ENCODE measurements around the gene RNU5B-1.

Gene RNU5B-1

GRCh38 chr15:65263313-65263712, 41.2 kb upstream of the RNU5B-1 start:
- DNase-seq (ENCODE audit: low spot score) = no peak
- TF ChIP-seq CTCF (IDR thresholded peaks at IDR 0.05; ENCODE audit: extremely low read depth, missing control alignments) = no peak

GRCh38 chr15:65264863-65265430, 39.5 kb upstream of the RNU5B-1 start:
- no peak for DNase-seq (ENCODE audit: low spot score)
- no peak for TF ChIP-seq CTCF (IDR thresholded peaks at IDR 0.05; ENCODE audit: extremely low read depth, missing control alignments)

DNA sequence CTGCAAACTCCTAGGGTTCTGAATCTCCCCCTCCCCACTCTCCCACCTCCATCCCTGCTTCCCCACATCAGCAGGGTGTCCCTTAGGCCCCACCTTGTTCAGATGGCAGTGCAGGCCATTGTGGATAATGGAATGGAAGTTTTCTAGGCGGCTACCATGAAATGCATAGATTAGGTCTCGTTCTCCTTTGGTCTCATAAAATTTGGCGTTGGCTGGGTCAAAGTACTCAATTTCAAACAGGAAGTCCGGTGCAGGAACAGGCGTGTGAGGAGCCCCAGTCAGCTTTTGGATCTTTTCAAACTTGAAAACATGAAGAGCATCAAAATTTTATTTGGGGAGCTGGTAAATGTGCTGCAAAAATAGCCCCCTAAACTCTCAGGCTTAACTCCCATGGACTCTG, 38.0 kb upstream of the RNU5B-1 start:
- no peak for TF ChIP-seq CTCF (IDR thresholded peaks at IDR 0.05; ENCODE audit: extremely low read depth, missing control alignments)
- DNase-seq (ENCODE audit: low spot score) = no peak

DNA sequence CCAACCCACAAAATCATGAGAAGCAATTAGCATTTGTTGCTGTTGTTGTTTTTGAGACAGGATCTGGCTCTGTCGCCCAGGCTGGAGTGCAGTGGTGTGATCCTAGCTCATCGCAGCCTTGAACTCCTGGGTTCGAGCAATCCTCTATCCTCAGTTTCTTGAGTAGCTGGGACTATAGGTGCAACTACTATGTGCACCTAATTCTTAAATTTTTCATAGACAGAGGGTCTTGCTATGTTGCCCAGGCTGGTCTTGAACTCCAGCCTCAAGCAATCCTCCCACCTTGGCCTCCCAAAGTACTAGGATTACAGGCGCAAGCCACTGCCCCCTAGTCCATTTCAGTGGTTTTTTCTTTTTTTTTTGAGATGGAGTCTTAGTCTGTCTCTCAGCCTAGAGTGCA, 36.1 kb upstream of the RNU5B-1 start:
- TF ChIP-seq CTCF (IDR thresholded peaks at IDR 0.05; ENCODE audit: extremely low read depth, missing control alignments) = no peak
- DNase-seq (ENCODE audit: low spot score) = no peak

GRCh38 chr15:65270811-65271545, 33.5 kb upstream of the RNU5B-1 start:
- peak; percentile 49 for DNase-seq (ENCODE audit: low spot score)
- TF ChIP-seq CTCF (IDR thresholded peaks at IDR 0.05; ENCODE audit: extremely low read depth, missing control alignments) = peak; percentile 55

- no peak for TF ChIP-seq CTCF (IDR thresholded peaks at IDR 0.05; ENCODE audit: extremely low read depth, missing control alignments)
- DNase-seq (ENCODE audit: low spot score) = no peak
Measured at GRCh38 chr15:65275104-65275727, 29.3 kb upstream of the RNU5B-1 start.

GRCh38 chr15:65275728-65276126, 28.8 kb upstream of the RNU5B-1 start:
- DNase-seq (ENCODE audit: low spot score) = no peak
- no peak for TF ChIP-seq CTCF (IDR thresholded peaks at IDR 0.05; ENCODE audit: extremely low read depth, missing control alignments)
